ENCODE measurements around the gene STAG1. TPM values are rescaled to one million over a fixed set of nuclear protein-coding genes. Genes with fewer than 3 reads are reported as not detected.

The STAG1 gene
- polyA plus RNA-seq, 3 donors, result 7.2 to 10.0 (median 7.5) TPM

DNA sequence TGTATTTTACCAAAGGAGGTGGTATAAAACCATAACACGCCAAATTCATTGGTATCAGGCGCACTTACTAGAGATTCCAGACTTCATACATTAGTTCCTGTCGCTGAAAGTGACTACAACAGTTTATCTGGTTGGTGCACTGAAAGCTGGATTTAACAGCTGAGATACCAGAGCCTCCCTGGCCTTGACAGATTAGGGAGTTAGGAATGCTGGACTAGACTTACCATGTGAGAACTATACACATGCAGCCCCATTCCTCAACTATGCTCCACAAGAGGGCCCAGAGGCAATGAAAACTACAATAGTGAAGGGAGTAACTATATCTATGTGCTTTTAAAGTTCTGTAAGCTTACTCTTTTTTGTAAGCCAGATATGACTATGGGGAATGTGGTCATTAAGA lies 174.4 kb downstream of the STAG1 start:
- Mint-ChIP-seq H3K36me3 (peaks cover 5 to 15% of the 10 kb centered on the region in 2 donors), H3K9me3 (peaks cover 0 to 5% (median 3%) of the 10 kb centered on the region in 7 donors), H3K4me1 (peaks cover 8% of the 10 kb centered on the region), H3K27me3 (ENCODE audit: low read depth in 3 of 3) (no peaks in the 10 kb centered on the region), H3K4me3 (no peak overlapping the region), H3K27ac (no peak overlapping the region)
- no peak for DNase-seq
- 100% methylated on average over 1 of the region's 3 CpGs for WGBS (ENCODE audit: insufficient coverage)
- no peak overlapping the region for H2AFZ ChIP-seq (ENCODE audit: insufficient read depth, low read depth, low read length, poor library complexity, severe bottlenecking)
- H3K4me1 ChIP-seq (ENCODE audit: control insufficient read depth in 1 of 2, insufficient read depth in 2 of 2, low read length in 2 of 2), result peaks cover 6 to 8% of the 10 kb centered on the region in 2 donors
- H3K9me3 ChIP-seq (replicated peaks in 1 of 2; ENCODE audit: control insufficient read depth in 1 of 2, insufficient read depth in 1 of 2, low read length in 2 of 2), result peaks cover 0 to 6% of the 10 kb centered on the region in 2 donors
- H3K27me3 ChIP-seq (ENCODE audit: control insufficient read depth in 2 of 2, insufficient read depth in 2 of 2, low read length in 2 of 2), result no peaks in the 10 kb centered on the region
- H3K4me3 ChIP-seq (replicated peaks in 1 of 3; ENCODE audit: low read depth in 2 of 3, low read length in 3 of 3), result no peak overlapping the region
- H3K9ac ChIP-seq (ENCODE audit: insufficient read depth, low read length, poor library complexity, severe bottlenecking), result no peak overlapping the region
- intact Hi-C loops (cut with micrococcal nuclease), result no loop called here
- no peaks in the 10 kb centered on the region for H4K20me1 ChIP-seq (ENCODE audit: insufficient read depth, low read length)
- H3K36me3 ChIP-seq (replicated peaks in 1 of 2; ENCODE audit: control insufficient read depth in 1 of 2, insufficient read depth in 2 of 2, low read length in 2 of 2), result peaks cover under 1 to 5% of the 10 kb centered on the region in 2 donors
- no peak overlapping the region for H3K27ac ChIP-seq (ENCODE audit: low read depth in 1 of 2, low read length in 2 of 2)
- TF ChIP-seq, protein P1, sequence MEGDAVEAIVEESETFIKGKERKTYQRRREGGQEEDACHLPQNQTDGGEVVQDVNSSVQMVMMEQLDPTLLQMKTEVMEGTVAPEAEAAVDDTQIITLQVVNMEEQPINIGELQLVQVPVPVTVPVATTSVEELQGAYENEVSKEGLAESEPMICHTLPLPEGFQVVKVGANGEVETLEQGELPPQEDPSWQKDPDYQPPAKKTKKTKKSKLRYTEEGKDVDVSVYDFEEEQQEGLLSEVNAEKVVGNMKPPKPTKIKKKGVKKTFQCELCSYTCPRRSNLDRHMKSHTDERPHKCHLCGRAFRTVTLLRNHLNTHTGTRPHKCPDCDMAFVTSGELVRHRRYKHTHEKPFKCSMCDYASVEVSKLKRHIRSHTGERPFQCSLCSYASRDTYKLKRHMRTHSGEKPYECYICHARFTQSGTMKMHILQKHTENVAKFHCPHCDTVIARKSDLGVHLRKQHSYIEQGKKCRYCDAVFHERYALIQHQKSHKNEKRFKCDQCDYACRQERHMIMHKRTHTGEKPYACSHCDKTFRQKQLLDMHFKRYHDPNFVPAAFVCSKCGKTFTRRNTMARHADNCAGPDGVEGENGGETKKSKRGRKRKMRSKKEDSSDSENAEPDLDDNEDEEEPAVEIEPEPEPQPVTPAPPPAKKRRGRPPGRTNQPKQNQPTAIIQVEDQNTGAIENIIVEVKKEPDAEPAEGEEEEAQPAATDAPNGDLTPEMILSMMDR (IDR thresholded peaks at IDR 0.05), result no peak
- no peaks in the 10 kb centered on the region for H3K79me2 ChIP-seq (ENCODE audit: insufficient read depth, low read length)
- no peak overlapping the region for H3K4me2 ChIP-seq (replicated peaks; ENCODE audit: extremely low read depth, low read length, poor library complexity, severe bottlenecking)

DNA sequence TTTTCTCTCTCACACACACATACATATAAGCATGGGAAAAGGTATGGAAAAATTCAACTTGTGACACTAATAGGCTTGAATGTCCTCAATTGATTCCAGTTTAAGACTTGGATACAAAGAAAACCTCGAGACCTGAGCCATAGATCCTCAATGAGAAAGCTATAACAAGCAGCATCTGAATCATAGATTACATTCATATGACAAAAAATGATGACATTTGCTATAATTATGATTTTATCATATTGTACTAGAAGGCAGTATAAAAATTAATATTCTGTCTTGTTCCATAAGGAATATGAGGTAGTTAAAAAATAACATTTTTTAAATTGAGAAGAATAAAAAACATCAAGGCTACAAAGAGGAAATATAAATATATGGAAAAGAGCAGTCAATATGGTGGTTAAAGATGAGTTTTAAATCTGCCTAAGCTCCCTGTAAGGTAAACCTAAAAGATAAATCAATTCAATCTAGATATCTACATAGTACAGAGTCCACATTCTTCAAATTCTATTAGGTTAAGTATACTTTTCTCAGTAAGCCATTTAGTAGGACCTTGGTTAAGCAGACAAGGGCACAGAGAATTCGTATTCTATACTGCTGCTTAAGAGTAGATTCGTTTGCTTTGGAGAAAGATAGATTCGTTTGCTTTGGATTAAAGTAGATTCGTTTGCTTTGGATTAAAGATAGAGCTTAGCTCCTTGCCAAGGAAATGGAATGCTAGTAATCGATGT lies 175.7 kb downstream of the STAG1 start:
- peaks cover 5 to 19% of the 10 kb centered on the region in 2 donors for H3K36me3 Mint-ChIP-seq
- intact Hi-C loops (cut with micrococcal nuclease), result no loop called here
- H3K9ac ChIP-seq (ENCODE audit: insufficient read depth, low read length, poor library complexity, severe bottlenecking), result no peak overlapping the region

More for the DNA sequence above, 175.7 kb downstream of the STAG1 start:
- WGBS (ENCODE audit: insufficient coverage), result 100% methylated on average over 4 of the region's 6 CpGs
- Mint-ChIP-seq H3K27me3 (ENCODE audit: low read depth in 3 of 3) (no peaks in the 10 kb centered on the region), H3K9me3 (peaks cover 0 to 5% (median 3%) of the 10 kb centered on the region in 7 donors), H3K4me1 (peaks cover 8% of the 10 kb centered on the region), H3K4me3 (no peak overlapping the region), H3K27ac (no peak overlapping the region)
- no peak overlapping the region for H3K4me3 ChIP-seq (replicated peaks in 1 of 3; ENCODE audit: low read depth in 2 of 3, low read length in 3 of 3)
- H3K36me3 ChIP-seq (replicated peaks in 1 of 2; ENCODE audit: control insufficient read depth in 1 of 2, insufficient read depth in 2 of 2, low read length in 2 of 2), result peaks cover 2 to 5% of the 10 kb centered on the region in 2 donors
- no peaks in the 10 kb centered on the region for H4K20me1 ChIP-seq (ENCODE audit: insufficient read depth, low read length)
- no peak for DNase-seq
- H3K27me3 ChIP-seq (ENCODE audit: control insufficient read depth in 2 of 2, insufficient read depth in 2 of 2, low read length in 2 of 2), result no peaks in the 10 kb centered on the region
- TF ChIP-seq, protein P1 (IDR thresholded peaks at IDR 0.05), result no peak
- peaks cover 6 to 8% of the 10 kb centered on the region in 2 donors for H3K4me1 ChIP-seq (ENCODE audit: control insufficient read depth in 1 of 2, insufficient read depth in 2 of 2, low read length in 2 of 2)
- no peak overlapping the region for H3K4me2 ChIP-seq (replicated peaks; ENCODE audit: extremely low read depth, low read length, poor library complexity, severe bottlenecking)
- no peak overlapping the region for H2AFZ ChIP-seq (ENCODE audit: insufficient read depth, low read depth, low read length, poor library complexity, severe bottlenecking)
- H3K27ac ChIP-seq (ENCODE audit: low read depth in 1 of 2, low read length in 2 of 2), result no peak overlapping the region
- H3K9me3 ChIP-seq (replicated peaks in 1 of 2; ENCODE audit: control insufficient read depth in 1 of 2, insufficient read depth in 1 of 2, low read length in 2 of 2), result peaks cover 0 to 6% of the 10 kb centered on the region in 2 donors
- no peaks in the 10 kb centered on the region for H3K79me2 ChIP-seq (ENCODE audit: insufficient read depth, low read length)

All from CD14-positive monocyte (primary cell).